HG03342 (cell line): ENCODE data around the gene SV2B.

Experiments used
- ATAC-seq: cut with Tn5 transposase; IDR thresholded peaks from one replicate; pipeline ENCODE4 v1.9.1; 2021; ENCODE audit warnings: mild to moderate bottlenecking, moderate library complexity; ENCODE audit not compliant: unreplicated experiment

SV2B gene

GRCh38 chr15:91101608-91101920, 1.5 kb downstream of the SV2B start:
- no peak for ATAC-seq

DNA sequence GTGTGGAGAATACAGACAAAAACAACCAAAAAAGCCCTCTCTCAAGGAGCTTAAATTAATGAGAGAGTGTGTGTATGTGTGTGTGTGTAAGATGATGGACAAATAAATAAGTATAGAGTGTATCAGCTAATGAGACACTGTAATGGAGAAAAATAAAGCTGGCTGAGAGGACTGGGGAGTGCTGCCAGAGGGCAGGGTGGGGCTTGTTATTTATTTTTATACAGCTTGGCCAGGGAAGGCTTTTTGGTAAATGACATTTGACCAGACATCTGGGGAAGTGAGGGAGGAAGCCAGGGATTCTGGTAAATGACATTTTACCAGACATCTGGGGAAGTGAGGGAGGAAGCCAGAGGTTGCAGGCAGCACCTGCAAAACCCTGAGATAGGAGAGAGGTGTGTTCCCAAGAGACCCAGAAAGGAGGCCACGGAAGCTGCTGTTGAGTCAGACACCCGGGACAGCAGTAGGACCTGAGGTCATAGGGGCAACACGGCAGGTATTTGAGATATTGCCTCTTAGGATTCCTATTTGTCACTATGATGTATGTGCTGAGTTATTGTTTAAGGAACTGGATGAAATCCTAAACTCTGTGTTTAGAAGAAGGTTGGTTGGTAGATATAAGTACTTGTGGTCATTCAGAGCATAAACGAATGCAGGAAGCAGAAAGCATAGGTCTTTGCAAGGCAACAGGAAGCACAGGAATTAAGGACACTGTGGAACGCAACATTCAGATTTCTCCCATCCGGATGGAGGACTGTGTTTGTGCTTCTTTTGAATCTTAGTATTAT, 2.7 kb downstream of the SV2B start:
- ATAC-seq, result no peak

DNA sequence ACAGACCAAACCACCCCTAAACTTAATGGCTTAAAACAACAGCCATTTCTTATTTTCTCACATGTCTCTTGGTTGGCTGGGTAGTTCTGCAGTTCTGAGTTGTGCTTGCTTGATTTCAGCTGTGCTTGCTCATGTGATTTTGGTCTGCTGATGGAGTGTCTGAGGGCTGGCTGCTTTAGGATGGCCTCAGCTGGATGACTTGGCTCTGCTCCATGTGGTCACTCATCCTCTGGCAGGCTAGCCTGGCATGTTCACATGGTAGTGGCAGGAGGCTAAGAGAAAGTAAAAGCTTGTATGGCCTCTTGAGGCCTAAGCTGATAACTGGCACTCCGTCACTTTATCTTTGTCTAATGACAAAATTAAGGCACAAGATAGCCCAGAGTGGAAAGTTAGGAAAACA, 4.1 kb downstream of the SV2B start:
- no peak for ATAC-seq

DNA sequence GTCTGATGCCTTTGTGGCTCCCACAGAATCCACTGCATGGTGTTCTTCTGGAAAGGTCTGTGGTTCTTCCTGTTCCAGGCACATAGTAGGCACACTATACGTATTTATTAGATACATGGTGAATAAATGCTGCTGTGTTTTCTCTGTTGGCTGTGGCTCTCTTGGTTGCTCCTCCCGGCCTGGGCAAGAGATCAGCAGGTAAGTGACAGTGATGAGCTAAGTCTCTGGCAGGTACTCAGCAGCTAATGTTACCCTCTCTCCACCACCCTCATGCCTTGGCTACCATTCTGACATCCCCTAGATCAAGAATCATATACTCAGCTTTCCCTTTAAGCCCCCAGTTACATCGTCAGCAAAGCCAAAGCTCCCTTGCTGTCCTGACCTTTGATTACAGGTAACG, 8.4 kb downstream of the SV2B start:
- no peak for ATAC-seq

GRCh38 chr15:91109885-91110284, 9.8 kb downstream of the SV2B start:
- ATAC-seq, result no peak

GRCh38 chr15:91110407-91110806, 10.3 kb downstream of the SV2B start:
- ATAC-seq, result no peak

DNA sequence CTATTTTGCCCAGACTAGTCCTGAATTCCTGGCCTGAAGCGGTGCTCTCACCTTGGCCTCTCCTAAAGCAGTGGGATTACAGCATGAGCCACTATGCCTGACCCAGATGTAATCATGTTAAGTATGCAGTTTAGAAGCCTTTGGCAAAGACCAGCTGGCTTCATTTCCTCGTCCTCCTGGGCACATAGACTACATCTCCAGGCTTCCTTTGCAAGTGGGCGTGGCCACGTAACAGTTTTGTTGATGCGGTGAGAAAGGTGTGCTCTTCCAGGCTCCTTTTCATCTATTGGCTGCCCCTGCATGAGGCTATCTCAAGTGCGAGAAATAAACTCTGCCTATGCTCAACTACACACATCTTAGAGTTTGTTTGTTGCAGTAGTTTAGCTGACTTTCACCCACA, 13.0 kb downstream of the SV2B start:
- no peak for ATAC-seq

DNA sequence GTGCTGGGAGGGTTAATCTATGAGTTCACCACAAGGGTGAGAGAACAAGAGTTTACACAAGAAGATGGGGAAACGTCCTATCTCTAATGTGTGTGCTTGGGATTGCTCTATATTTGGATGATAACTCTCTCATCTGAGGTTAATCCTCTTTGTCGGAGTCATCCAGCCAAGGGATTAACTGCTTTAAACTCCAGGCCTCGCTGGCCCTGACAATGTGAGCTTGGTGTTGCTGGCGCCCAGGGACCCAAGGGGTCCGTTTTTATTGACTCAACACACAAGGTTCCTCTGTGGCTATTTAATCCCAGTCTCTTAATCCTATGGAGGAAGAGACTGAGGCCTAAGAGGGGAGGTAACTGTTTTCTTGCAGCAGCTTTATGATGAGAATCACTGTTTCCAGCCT, 14.2 kb downstream of the SV2B start:
- ATAC-seq, result no peak

GRCh38 chr15:91116113-91117067, 16.3 kb downstream of the SV2B start:
- ATAC-seq, result peak; percentile 88

- ATAC-seq, result no peak
These were observed 17.3 kb downstream of the SV2B start for GRCh38 chr15:91117375-91117774.

- no peak for ATAC-seq
These were observed 18.9 kb downstream of the SV2B start for GRCh38 chr15:91118817-91119590.

- no peak for ATAC-seq
These were observed 22.2 kb downstream of the SV2B start for GRCh38 chr15:91122296-91122695.

DNA sequence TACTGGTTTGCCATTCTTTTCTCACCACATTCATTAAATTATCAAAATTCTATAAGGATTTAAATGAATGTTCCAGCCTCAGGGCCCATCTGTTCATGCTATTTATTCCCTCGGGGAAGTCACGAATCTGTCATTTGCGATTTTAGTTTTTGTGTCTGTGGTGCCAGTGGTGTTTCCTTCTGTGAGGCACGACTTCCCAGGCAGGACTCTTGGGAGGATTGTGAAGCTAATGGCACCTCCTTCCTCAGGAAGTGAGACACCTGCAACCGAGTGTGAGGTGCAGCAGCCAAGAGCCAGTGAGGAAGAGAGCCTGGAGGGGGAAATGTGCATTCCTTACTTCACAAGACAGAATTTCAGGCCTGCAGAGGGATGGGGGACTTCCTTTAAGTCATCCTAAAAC, 24.1 kb downstream of the SV2B start:
- no peak for ATAC-seq

- ATAC-seq, result no peak
These were observed 25.1 kb downstream of the SV2B start for GRCh38 chr15:91125162-91125561.

GRCh38 chr15:91126080-91126479, 26.0 kb downstream of the SV2B start:
- ATAC-seq, result peak; percentile 52

GRCh38 chr15:91127236-91127955, 27.3 kb downstream of the SV2B start:
- no peak for ATAC-seq

DNA sequence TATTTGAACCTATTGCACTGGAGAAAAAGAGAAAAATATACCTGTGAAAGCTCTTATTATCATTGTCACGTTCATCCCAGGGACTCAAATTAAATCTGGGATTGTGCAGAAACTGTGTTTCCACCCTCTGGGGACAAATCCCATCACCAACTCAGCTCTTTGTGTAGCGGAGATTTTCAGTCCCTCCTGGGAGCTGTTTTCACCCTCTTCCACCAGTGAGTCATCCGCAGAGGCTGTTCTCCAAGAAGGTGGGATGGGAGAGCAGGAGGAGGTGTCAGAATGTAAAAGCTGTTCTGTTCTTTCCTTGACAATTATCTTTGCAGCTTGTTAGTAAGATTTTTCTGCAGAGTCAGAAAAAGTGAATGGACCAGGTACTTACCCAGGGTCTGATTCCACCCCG, 28.0 kb downstream of the SV2B start:
- no peak for ATAC-seq

DNA sequence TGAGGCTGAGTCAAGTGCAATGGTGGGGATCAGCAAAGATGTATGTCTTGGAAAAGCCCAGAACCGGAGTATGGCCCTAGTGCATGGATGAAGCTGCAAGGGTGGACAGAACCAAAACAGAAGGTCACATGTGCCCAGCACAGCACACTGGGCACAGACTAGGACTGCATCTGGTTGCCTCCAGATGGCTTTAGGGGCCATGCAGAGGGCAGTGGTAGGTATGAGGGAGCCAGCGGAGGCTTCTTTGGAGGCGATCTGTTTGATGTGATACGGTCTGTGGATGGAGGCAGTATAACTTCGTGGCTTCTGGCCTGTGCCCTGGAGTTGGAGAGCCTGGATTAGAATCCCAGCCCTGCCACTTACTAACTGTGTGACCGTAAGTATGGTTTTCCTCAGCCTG, 29.4 kb downstream of the SV2B start:
- no peak for ATAC-seq

GRCh38 chr15:91132079-91132478, 32.0 kb downstream of the SV2B start:
- no peak for ATAC-seq

GRCh38 chr15:91133511-91133910, 33.5 kb downstream of the SV2B start:
- no peak for ATAC-seq
